NCI-H146 (cell line): Measurements from ENCODE around the gene ERC2.
"Not testable (repeated sequence)": the region's sequence is repeated elsewhere in the genome, so short reads cannot be mapped to it uniquely, and the experiment has no call there.

Experiments used
- DNase-seq: peaks from one replicate; lab custom pipeline; 2025; lab: John Stamatoyannopoulos, UW

ERC2 gene

GRCh38 chr3:55523471-55523870, 944.8 kb downstream of the ERC2 start:
- no peak for DNase-seq

- no peak for DNase-seq
These were observed 946.4 kb downstream of the ERC2 start for GRCh38 chr3:55521738-55522421.

DNA sequence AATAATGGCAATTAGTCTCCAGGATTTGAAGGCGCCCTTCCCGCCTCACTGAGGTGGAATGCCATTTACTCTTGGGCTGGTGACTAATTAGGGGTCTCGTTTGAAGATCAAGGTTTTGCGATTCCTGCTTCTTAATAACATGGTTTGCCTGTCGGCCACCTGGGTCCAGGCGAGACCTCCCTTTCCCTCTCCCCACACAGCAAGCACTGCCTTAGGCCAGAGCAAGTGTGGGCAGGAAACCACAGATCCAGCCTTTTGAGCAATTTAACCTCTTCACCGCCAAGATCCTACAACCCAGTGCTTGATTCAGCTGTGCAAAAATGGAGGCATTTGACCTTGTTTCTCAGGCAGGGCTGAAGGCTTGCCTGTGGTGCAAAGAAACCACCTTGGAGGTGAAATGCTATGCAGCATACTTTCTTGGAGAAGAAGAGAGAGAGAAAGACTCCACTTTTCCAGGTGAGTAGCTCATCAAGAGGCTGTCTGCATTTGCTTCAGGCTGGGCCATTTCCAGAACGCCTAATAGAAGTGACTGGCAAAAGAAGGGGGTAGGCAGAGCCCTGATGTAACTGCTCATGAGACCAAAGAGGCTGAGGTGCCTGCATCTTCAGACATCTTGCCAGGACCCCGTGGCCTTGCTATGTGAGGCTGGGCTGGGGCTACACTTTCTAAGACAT, 947.1 kb downstream of the ERC2 start:
- DNase-seq: no peak

- DNase-seq: no peak
These were observed 949.2 kb downstream of the ERC2 start for GRCh38 chr3:55519019-55519418.

GRCh38 chr3:55518451-55518850, 949.8 kb downstream of the ERC2 start:
- no peak for DNase-seq

GRCh38 chr3:55516392-55517030, 951.8 kb downstream of the ERC2 start:
- no peak for DNase-seq

GRCh38 chr3:55515550-55516246, 952.6 kb downstream of the ERC2 start:
- no peak for DNase-seq

- DNase-seq: no peak
These were observed 953.3 kb downstream of the ERC2 start for GRCh38 chr3:55514962-55515361.

GRCh38 chr3:55512571-55513343, 955.5 kb downstream of the ERC2 start:
- DNase-seq: no peak

DNA sequence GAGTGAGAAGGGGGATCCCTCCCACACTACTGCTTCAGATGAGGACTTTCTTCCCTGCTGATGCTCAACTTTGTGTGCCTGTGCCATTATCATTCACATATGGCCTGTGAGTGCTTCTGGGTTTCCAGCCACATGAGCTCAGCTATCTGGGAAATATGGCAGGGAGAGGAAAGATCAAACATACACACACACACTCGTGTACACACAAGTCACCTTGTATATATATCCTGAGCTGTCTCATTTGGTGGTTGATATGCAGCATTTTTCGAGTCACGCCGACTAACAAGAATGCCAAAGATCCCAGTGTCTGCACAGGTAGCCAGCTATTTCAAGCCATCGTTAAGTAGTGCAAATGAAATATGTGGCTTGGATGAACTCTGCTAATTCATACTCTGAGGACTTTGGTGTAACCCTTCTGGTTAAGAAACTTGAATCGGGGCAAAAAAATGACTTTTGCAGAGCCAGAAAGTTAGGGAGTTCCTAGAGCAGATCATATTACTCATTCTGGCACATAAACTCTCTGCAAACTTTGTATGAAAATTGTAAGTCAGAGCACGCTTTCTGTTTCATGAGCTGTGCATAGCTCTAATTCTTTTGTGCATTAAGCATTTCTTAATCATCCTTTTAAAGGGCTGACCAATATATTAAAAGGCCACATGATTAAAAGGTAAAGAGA, 956.2 kb downstream of the ERC2 start:
- no peak for DNase-seq

DNA sequence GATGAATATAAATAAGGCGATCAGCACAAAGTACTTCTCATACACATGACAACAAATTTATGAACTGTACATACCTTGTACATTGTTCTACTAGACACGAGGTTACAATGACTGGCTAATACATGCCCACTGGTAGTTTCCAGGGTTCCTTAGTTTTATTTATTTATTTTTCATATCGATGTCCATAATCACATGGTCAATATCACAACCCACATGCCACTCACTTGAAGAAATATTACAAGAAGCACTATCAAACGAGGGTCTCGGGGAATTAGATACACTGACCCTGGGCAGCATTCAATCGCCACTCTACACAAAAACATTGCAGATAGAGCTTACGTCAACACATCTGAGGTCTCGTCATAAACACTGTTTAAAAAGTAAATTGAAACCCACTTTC, 959.9 kb downstream of the ERC2 start:
- DNase-seq: no peak

DNA sequence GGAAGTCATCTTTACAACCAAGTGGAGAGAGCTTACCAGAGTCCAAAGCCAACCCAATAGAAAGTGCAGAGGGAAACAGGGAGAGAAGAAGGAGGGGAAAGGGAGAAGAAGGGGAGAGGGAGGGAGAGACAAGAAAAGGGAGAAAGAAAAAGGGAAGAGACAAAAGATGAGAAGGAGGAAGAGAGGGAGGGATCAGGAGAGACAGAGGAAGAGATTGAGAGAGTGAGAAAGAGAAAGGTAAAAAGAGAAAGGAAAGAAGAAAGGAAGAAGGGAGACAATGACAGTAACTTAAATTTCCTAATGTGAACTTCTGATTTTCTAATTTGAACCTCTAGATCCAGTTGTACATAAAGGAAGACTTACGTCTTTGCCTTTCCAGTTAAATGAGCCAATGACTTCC, 960.5 kb downstream of the ERC2 start:
- DNase-seq: no peak

DNA sequence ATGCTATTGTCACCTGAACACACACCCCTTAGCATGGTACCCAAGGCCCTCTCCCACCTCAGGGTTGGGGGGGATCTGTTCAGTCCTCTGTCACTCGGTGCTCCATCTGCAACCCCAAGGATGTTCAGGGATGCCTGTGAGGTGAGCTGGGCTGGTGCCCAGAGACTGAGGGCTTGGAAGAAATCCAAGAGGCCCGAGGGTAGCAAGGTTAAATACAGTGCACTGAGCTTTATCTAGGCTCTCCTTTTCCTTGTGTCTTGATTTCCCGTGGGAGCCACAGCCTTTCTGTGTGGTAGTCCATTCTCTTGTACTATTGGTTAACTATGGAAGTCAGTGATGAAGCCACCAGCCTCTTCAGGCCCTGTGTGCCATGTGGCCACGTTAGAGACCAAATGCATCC, 962.5 kb downstream of the ERC2 start:
- DNase-seq: no peak

GRCh38 chr3:55505102-55505501, 963.2 kb downstream of the ERC2 start:
- DNase-seq: not testable (repeated sequence)

- DNase-seq: no peak
These were observed 966.4 kb downstream of the ERC2 start for GRCh38 chr3:55501905-55502304.

DNA sequence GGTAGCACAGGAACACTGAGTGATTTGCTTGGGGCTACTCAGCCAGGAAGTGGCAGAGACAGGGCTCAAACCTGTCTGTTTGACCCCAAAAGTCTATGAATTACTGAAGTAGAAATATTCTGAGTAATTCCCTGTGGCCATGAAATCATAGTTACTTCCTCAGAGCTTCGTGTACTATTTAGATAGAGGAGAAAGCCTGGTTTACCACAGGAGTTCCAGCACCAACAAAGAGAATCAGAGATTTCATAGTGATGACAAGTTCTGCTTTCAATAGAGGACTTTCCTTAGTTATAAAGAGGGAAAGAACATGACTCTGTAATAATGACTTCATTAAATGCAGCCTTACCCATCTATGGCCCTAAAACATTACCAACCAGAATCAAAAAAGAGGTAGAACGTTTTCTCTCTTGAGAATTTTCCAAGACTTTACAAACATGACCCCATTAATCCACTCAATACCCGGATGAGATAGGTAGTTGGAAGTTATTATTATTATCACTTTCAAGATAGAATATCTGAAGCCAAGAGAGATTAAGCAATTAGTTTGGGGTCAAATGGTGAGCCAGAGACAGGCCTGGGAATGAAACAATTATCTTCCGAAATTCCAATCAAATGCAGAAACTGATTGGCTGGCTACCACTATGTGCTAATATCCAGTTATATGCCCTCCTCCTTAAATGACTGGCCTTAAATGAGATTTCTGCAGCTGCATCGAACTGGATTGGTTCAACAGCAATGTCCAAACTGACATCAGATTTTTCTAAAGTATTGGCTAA, 967.5 kb downstream of the ERC2 start:
- DNase-seq: no peak

GRCh38 chr3:55498520-55498919, 969.7 kb downstream of the ERC2 start:
- no peak for DNase-seq

- DNase-seq: no peak
These were observed 971.0 kb downstream of the ERC2 start for GRCh38 chr3:55497250-55497649.

- DNase-seq: no peak
These were observed 973.3 kb downstream of the ERC2 start for GRCh38 chr3:55494976-55495375.

DNA sequence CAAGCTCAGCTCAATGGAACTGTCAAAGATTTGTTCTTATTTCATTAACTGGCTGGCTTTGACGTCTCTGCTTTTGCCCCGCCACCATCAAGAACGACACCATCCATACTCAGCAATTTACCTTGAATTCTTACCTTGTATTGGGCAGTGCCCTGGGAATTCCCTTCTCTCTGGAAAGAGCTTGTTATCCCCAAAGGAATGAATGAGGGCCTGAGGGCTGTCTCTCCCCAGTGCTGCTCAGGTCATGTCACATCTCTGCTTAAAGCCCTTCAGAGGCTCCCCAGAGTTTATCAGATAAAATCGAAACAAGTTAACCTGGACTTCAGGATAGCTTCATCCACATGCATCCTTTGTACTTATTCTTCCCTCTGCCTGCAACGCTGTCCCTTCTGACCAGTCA, 975.3 kb downstream of the ERC2 start:
- DNase-seq: no peak
